Uterus (tissue), 2 donors: ENCODE results near the gene SDK2.

ENCODE experiments used
- CTCF ChIP-seq, 4 experiments: fragments of 200-600 bp in 2 of 4; fragments of 450-650 bp in 2 of 4; sonication (generic) in 2 of 4; IDR thresholded peaks; one replicate each; pipeline ENCODE4 v1.5.1; 2016 to 2019; ENCODE audit warnings: antibody characterized with exemption in 4 of 4, mild to moderate bottlenecking in 2 of 4, moderate library complexity in 1 of 4
- POLR2A ChIP-seq, 2 donors: fragments of 450-650 bp; IDR thresholded peaks; one replicate each; pipeline ENCODE4 v1.6.1; 2016; ENCODE audit warnings: antibody characterized with exemption in 2 of 2, mild to moderate bottlenecking in 1 of 2, moderate library complexity in 1 of 2

DNA sequence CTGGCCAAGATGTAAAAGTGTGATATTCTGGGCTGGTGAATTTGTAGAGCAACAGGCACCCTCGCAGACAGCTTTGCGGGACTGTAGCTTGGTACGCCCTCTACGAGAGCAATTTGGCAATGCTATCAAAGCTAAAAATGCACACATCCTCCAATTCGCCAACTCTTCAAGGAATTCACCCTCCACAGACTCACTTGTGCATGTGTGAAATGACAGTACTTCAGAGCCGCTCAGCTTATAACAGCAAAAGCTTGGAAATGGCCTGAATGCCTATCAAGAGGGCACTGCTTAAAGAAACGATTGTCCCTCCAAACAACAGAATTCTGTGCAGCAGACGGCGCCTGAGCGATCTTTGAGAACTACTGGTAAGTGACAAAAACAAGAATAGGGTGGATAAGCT lies 130.8 kb downstream of the SDK2 start:
- TF ChIP-seq POLR2A (IDR thresholded peaks at IDR 0.05) (no peak), CTCF (IDR thresholded peaks at IDR 0.05) (no peak)
